ENCODE results near the gene EME1.

EME1 gene

DNA sequence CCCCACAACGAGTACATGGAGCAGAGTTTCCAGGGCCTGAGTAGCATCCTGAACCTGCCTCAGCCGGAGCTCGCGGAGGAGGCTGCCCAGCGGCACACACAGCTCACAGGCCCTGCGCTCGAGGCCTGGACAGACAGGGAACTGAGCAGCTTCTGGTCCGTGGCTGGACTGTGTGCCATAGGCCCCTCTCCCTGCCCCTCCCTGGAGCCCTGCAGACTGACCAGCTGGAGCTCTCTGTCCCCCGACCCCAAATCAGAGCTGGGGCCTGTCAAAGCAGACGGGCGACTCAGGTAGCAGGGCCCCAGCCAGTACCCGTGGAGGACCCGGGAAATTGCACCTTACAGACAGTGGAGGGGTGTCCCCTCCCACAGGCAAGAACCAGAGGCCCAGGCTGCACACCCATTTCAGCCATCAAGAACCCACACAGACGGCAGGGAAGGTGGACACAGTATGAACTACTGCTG, 13.0 kb upstream of the EME1 start:
- H3K4me3 ChIP-seq (ENCODE audit: low read depth, low read length, poor library complexity, severe bottlenecking): no peak overlapping the region
- no peaks in the 10 kb centered on the region for H3K9me3 ChIP-seq (ENCODE audit: low read length)
- no peaks in the 10 kb centered on the region for H3K79me2 ChIP-seq (ENCODE audit: insufficient read depth, low read length)
- H3F3A ChIP-seq (ENCODE audit: insufficient read depth, low read length): no peaks in the 10 kb centered on the region
- TF ChIP-seq EZH2 (IDR thresholded peaks at IDR 0.05; ENCODE audit: borderline replicate concordance, low read length): no peak
- TF ChIP-seq CTCF (IDR thresholded peaks at IDR 0.05; ENCODE audit: low read length): no peak
- H2AFZ ChIP-seq (ENCODE audit: low read length): no peak overlapping the region
- no peak overlapping the region for H3K4me2 ChIP-seq (ENCODE audit: low read length)
- H3K36me3 ChIP-seq (ENCODE audit: insufficient read depth, low read length): peaks cover 52% of the 10 kb centered on the region
- H4K20me1 ChIP-seq (ENCODE audit: insufficient read depth, low read length): no peaks in the 10 kb centered on the region
- no peaks in the 10 kb centered on the region for H3K9me2 ChIP-seq (ENCODE audit: low read depth, low read length)
- H3K27ac ChIP-seq (ENCODE audit: low read depth, low read length, poor library complexity, severe bottlenecking): no peak overlapping the region
- H3K4me1 ChIP-seq (ENCODE audit: insufficient read depth, low read length, severe bottlenecking): peaks cover 6% of the 10 kb centered on the region
- no peaks in the 10 kb centered on the region for H3K27me3 ChIP-seq (ENCODE audit: insufficient read depth, low read length)
- no peak overlapping the region for H3K9ac ChIP-seq (ENCODE audit: low read length)

GRCh38 chr17:50360486-50361115, 12.4 kb upstream of the EME1 start:
- no peaks in the 10 kb centered on the region for H3K9me3 ChIP-seq (ENCODE audit: low read length)
- no peak overlapping the region for H3K4me3 ChIP-seq (ENCODE audit: low read depth, low read length, poor library complexity, severe bottlenecking)
- no peak overlapping the region for H3K4me2 ChIP-seq (ENCODE audit: low read length)
- H3F3A ChIP-seq (ENCODE audit: insufficient read depth, low read length): no peaks in the 10 kb centered on the region
- no peaks in the 10 kb centered on the region for H3K79me2 ChIP-seq (ENCODE audit: insufficient read depth, low read length)
- peaks cover 50% of the 10 kb centered on the region for H3K36me3 ChIP-seq (ENCODE audit: insufficient read depth, low read length)
- H3K4me1 ChIP-seq (ENCODE audit: insufficient read depth, low read length, severe bottlenecking): peaks cover 6% of the 10 kb centered on the region
- no peaks in the 10 kb centered on the region for H3K27me3 ChIP-seq (ENCODE audit: insufficient read depth, low read length)
- no peak for TF ChIP-seq EZH2 (IDR thresholded peaks at IDR 0.05; ENCODE audit: borderline replicate concordance, low read length)
- no peak for TF ChIP-seq CTCF (IDR thresholded peaks at IDR 0.05; ENCODE audit: low read length)
- no peak overlapping the region for H3K27ac ChIP-seq (ENCODE audit: low read depth, low read length, poor library complexity, severe bottlenecking)
- no peak overlapping the region for H2AFZ ChIP-seq (ENCODE audit: low read length)
- no peaks in the 10 kb centered on the region for H4K20me1 ChIP-seq (ENCODE audit: insufficient read depth, low read length)
- no peak overlapping the region for H3K9ac ChIP-seq (ENCODE audit: low read length)
- H3K9me2 ChIP-seq (ENCODE audit: low read depth, low read length): no peaks in the 10 kb centered on the region

DNA sequence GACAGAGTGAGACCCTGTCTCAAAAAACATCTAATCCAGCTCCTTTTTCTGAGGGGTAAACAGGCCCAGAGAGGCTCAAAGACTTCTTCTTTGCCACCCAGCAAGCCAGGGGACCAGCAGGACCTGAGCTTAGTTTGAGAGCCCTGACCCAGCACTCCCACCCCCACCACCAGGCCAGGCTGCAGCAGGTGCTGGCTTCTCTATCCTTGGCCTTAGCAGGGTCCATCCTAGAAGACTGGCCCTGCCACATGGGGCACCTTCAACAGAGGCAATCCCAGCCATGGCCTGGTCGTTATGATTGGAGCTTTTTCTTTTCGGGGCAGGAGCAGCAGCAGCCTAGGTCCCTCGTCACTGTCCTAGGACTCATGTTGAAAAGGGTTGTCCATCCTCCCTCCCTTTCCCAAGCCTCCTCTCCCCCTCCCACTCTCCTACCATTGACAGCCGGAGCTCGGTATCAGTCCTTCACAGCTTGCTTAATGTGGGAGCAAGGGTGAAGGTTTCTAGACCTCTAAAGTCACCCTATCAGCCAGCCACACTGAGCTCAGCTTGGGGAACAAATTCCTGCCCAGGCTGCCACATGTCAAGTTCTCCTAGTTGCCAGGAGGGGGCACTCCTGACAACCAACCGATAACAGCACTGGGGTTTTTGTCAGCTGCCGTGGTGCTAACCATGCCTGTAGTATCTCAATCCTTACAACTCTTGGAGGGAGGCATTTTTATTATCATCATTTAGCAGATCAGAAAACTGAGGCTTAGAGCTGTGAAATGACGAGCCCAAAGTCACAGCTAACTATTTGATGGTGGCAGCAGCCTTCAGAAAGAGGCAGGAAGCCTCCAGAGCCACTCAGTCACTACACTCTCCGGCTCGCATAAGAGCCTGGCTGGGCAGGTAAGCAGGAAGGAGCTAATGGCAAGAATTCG, 11.2 kb upstream of the EME1 start:
- H3K27ac ChIP-seq (ENCODE audit: low read depth, low read length, poor library complexity, severe bottlenecking): no peak overlapping the region
- H3K79me2 ChIP-seq (ENCODE audit: insufficient read depth, low read length): no peaks in the 10 kb centered on the region
- no peaks in the 10 kb centered on the region for H4K20me1 ChIP-seq (ENCODE audit: insufficient read depth, low read length)
- no peak overlapping the region for H3K9ac ChIP-seq (ENCODE audit: low read length)
- H3K27me3 ChIP-seq (ENCODE audit: insufficient read depth, low read length): no peaks in the 10 kb centered on the region
- H3F3A ChIP-seq (ENCODE audit: insufficient read depth, low read length): no peaks in the 10 kb centered on the region
- no peak overlapping the region; the same call in 1 of the 2 replicates for H3K4me2 ChIP-seq (ENCODE audit: low read length)
- H3K4me1 ChIP-seq (ENCODE audit: insufficient read depth, low read length, severe bottlenecking): peaks cover 6% of the 10 kb centered on the region
- no peak overlapping the region for H3K4me3 ChIP-seq (ENCODE audit: low read depth, low read length, poor library complexity, severe bottlenecking)
- no peaks in the 10 kb centered on the region for H3K9me3 ChIP-seq (ENCODE audit: low read length)
- no peaks in the 10 kb centered on the region for H3K9me2 ChIP-seq (ENCODE audit: low read depth, low read length)
- H2AFZ ChIP-seq (ENCODE audit: low read length): no peak overlapping the region
- H3K36me3 ChIP-seq (ENCODE audit: insufficient read depth, low read length): peaks cover 46% of the 10 kb centered on the region
- TF ChIP-seq EZH2 (IDR thresholded peaks at IDR 0.05; ENCODE audit: borderline replicate concordance, low read length): no peak
- peak; percentile 85 for TF ChIP-seq CTCF (IDR thresholded peaks at IDR 0.05; ENCODE audit: low read length)

All from OCI-LY1 (cell line).